ENCODE results near the gene WDR72. TPM values are rescaled to one million over a fixed set of nuclear protein-coding genes. Genes with fewer than 3 reads are reported as not detected.
A peak's percentile ranks its signal among the peaks of the same experiment; 100 is the strongest.

Gene WDR72
- total RNA-seq, 2 donors from 2014 or later: 0.08 to 0.42 TPM

GRCh38 chr15:53565721-53566120 is 193.7 kb downstream of the WDR72 start:
- H3K9me3 ChIP-seq: no peaks in the 10 kb centered on the region
- intact Hi-C loops (cut with DNase I): no loop called here
- no peaks in the 10 kb centered on the region for H3K4me1 ChIP-seq
- H3K36me3 ChIP-seq: no peaks in the 10 kb centered on the region
- no peak for TF ChIP-seq CTCF (IDR thresholded peaks at IDR 0.05)
- H3K27me3 ChIP-seq: no peaks in the 10 kb centered on the region
- H3K9ac ChIP-seq (ENCODE audit: low read depth in 2 of 2, low read length in 2 of 2): no peak overlapping the region
- no peak overlapping the region for H3K4me3 ChIP-seq
- DNase-seq: no peak
- no peak overlapping the region for H3K27ac ChIP-seq

- Histone ChIP-seq H3K4me1 (no peaks in the 10 kb centered on the region), H3K27me3 (no peaks in the 10 kb centered on the region), H3K4me3 (no peak overlapping the region), H3K9ac (ENCODE audit: low read depth in 2 of 2, low read length in 2 of 2) (no peak overlapping the region), H3K27ac (no peak overlapping the region), H3K36me3 (no peaks in the 10 kb centered on the region), H3K9me3 (no peaks in the 10 kb centered on the region)
- intact Hi-C loops (cut with DNase I): no loop called here
- no peak for TF ChIP-seq CTCF (IDR thresholded peaks at IDR 0.05)
- DNase-seq: no peak
Measured at GRCh38 chr15:53564647-53565046, 194.8 kb downstream of the WDR72 start.

GRCh38 chr15:53563627-53564026 is 195.8 kb downstream of the WDR72 start:
- Histone ChIP-seq H3K4me3 (no peak overlapping the region), H3K9me3 (no peaks in the 10 kb centered on the region), H3K9ac (ENCODE audit: low read depth in 2 of 2, low read length in 2 of 2) (no peak overlapping the region), H3K27ac (no peak overlapping the region), H3K27me3 (no peaks in the 10 kb centered on the region), H3K36me3 (no peaks in the 10 kb centered on the region), H3K4me1 (no peaks in the 10 kb centered on the region)
- DNase-seq: no peak
- intact Hi-C loops (cut with DNase I): no loop called here
- TF ChIP-seq CTCF (IDR thresholded peaks at IDR 0.05): no peak

GRCh38 chr15:53559364-53560277 is 199.8 kb downstream of the WDR72 start:
- Histone ChIP-seq H3K27me3 (no peaks in the 10 kb centered on the region), H3K27ac (peak overlapping the region; percentile 54), H3K4me3 (no peak overlapping the region), H3K9ac (ENCODE audit: low read depth in 2 of 2, low read length in 2 of 2) (no peak overlapping the region), H3K4me1 (no peaks in the 10 kb centered on the region), H3K36me3 (no peaks in the 10 kb centered on the region), H3K9me3 (no peaks in the 10 kb centered on the region)
- intact Hi-C loops (cut with DNase I): no loop called here
- peak; percentile 42 for DNase-seq
- no peak for TF ChIP-seq CTCF (IDR thresholded peaks at IDR 0.05)

- Histone ChIP-seq H3K4me3 (no peak overlapping the region), H3K36me3 (no peaks in the 10 kb centered on the region), H3K9ac (ENCODE audit: low read depth in 2 of 2, low read length in 2 of 2) (no peak overlapping the region), H3K27me3 (no peaks in the 10 kb centered on the region), H3K4me1 (no peaks in the 10 kb centered on the region), H3K27ac (peak overlapping the region; percentile 54), H3K9me3 (no peaks in the 10 kb centered on the region)
- DNase-seq: no peak
- intact Hi-C loops (cut with DNase I): no loop called here
- no peak for TF ChIP-seq CTCF (IDR thresholded peaks at IDR 0.05)
Measured at GRCh38 chr15:53558384-53558783, 201.1 kb downstream of the WDR72 start.
